Cerebellar cortex (tissue), 1 donor: ENCODE data around the gene LRRC27.
"Not testable (repeated sequence)": the region's sequence is repeated elsewhere in the genome, so short reads cannot be mapped to it uniquely, and the experiment has no call there.

Experiments used
- DNase-seq: peaks from one replicate; pipeline ENCODE4 v3.0.0-alpha.2; 2015; ENCODE audit warnings: low spot score

Gene LRRC27

DNA sequence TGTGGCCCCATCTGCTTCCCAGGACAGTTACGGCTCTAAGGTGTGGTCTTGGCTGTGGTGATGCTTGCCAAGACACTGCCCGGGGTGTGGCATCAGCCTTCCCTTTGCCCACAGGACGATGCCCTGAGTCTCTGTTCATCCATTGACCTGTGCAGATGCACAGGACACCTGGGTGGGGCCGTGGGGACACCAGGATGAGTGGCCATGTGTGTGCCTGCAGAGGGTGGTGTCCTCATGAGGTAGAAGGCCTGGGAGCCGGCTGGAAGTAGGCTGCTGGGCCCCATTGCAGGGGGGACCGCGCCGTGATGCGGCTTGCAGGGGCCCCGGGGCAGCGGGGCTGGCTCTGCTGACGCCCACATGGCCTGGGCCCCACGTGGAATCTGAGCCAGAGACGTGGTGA lies 42.6 kb downstream of the LRRC27 start:
- DNase-seq: no peak

DNA sequence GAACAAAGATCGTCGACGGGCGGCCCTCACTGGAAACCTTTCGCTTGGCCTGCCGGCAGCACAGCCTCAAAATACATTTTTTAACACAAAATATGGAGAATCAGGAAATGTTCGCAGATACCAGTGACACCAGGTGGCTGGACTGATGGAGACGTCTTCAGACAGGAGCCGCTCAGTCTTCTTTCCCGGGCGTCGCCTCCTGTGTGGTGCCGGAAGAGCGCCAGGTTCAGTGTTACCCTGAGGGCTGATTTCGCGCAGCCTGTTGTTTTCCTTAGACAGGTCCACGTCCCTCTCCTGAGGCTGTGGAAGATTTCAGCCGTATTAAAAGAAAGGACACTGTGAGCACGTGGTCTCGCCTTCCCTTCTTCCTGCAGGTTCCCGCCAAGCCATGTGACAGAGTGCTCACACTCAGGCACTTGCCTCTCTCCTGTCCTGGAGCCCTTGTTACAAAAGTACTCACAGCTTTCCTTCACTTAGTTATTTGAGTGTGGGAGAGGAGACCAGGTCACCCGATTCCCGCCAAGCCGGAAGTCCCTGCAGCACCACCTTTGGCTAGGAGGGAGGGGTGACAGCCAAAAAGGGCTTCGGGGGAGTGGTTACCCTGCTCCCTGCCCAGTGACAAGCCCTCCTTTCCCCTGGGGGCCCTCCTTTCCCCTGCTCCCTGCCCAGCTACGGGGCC lies 43.3 kb downstream of the LRRC27 start:
- no peak for DNase-seq

DNA sequence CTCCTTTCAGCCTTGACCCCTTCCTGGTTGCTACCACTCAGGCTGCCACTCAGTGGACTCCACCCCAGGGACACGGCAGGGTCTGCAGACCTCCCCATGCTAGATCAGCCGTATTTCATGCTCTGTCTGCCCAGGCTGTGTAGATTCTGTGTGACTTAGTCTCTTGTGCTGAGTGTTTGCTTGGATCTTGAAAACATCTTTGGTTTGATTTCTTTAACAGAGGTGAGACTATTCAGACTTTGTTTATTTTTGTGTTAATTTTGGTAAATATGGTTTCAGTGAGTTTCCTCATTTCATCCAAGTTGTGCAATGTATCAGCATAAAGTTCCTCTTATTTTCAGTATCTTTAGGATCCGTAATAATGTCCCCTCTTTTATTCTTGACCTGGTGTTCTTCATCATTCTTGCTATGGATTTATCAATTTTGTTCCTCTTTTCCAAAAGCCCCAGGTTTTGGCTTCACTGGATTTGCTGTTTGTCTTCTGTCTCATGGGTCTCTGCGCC lies 43.9 kb downstream of the LRRC27 start:
- no peak for DNase-seq

DNA sequence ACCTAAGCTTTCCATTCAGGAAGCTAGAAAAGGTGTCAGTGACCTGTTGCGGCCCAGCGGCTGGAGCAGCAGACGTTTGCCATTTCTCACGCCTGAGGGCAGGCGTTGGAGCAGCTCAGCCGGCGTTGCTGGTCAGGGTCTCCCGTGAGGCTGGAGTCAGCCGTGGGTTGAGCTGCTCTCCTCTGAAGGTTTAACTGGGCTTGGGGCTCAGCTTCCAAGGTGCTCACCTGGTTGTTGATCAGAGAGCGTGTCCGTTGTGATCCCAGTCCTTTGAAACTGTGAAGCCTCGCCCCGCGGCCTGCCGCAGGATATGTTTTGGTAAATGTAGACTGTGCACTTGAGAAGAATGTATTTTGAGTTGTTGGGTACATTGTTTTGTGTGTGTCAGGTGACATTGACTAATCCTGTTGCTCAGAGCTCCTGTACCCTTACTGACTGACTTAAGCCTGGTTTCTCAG lies 44.4 kb downstream of the LRRC27 start:
- DNase-seq: no peak

DNA sequence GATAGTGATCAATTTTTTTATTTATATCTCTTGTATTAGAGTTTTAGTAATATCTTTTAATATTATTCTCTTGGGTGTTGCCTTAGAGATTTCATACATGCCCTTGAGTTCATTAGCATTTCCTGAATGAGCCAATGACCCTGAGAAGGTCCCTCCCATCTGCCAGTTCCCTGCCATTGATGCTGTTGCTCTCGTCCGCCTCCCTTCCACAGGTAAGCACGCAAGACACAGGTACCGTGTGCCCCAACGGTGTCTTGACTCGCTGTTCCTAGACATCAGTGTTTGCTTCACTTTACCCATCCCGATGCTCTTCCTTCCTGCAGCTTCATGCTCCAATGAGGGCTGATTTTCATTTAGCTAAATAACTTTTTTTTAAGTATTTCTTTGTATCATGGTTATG lies 45.3 kb downstream of the LRRC27 start:
- DNase-seq: no peak

DNA sequence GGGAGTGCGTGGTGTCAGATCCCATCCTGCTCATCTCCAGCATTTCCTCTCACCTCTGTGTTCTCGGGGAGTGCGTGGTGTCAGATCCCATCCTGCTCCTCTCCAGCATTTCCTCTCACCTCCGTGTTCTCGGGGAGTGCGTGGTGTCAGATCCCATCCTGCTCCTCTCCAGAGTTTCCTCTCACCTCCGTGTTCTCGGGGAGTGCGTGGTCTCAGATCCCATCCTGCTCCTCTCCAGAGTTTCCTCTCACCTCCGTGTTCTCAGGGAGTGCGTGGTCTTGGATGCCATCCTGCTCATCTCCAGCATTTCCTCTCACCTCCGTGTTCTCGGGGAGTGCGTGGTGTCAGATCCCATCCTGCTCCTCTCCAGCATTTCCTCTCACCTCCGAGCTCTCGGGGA lies 47.0 kb downstream of the LRRC27 start:
- not testable (repeated sequence) for DNase-seq

DNA sequence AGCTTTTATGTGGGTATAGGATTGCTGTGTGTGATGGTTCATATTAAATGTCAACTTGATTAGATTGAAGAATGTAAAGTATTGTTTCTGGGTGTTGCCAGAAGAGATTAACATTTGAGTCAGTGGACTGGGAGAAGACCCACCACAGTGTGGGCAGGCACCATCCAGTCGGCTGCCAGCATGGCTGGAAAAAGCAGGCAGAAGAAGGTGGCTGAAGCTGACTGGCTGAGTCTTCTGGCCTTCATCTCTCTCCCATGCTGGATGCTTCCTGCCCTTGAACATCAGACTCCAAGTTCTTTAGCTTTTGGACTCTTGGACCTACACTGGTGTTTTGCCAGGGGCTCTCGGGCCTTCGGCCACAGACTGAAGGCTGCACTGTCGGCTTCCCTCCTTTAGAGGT lies 49.0 kb downstream of the LRRC27 start:
- DNase-seq: not testable (repeated sequence)

DNA sequence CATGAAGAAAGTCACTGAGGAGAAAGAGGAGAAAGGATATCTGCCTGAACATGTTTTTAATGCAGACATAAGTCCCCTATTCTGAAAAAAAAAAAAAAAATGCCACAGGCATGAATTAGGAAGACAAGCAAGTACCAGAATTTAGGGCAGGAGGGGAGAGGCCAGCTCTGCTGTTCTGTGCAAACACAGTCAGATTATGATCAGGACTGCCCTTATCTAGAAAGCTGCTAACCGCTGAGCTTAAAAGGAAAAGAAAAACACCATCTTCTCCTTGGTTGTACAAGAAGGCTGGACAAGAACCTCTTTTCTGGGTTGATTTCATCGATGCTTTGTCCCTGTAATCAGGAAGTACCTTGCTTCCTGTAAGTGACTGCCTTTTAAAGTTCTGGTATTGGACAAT lies 49.7 kb downstream of the LRRC27 start:
- no peak for DNase-seq

DNA sequence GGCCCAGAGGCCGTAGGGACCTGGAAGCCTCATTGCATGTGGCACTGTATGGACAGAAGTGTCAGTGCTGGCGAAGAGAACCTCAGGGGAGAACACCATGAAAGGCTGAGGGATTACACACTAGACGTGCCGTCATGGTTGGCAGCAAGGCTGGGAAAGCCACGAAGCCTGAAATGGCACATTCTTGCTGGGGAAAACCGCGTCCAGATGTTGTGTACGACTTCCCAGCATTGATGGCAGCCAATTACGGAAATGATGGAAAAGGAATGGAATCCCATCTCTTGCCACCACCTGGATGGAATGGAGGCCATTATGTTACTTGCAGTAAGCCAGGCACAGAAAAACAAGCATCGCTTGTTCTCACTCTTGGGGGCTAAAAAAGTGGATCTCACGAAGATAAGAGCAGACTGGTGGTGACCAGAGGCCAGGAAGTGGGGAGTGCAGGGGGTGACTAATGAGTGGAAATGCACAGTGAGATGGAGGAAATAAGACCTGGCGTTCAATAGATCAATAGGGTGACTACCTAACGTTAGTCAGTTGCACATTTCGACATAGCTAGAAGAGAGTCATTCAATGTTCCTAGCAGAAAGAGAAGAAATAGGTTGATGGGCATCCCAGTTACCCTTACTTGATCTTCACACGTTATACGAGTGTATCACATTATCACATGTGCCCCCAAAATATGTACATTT lies 50.4 kb downstream of the LRRC27 start:
- no peak for DNase-seq

DNA sequence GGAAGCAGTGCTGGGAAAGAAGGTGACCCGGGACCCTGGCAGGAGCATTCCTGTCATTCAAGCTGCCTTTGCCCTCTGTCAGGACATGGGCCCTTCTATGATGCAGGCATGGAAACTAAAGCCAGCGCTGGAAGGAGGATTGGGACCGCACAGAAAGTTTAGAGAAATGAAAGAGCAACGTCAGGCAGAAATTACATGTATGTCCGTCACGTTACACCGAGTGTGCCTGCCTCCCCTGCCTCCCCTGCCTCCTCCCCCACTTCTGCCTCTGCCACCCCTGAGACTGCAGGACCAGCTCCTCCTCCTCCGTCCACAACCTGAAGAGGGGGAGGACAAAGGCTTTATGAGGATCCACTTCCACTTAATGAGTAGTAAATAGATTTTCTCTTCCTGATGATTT lies 51.1 kb downstream of the LRRC27 start:
- no peak for DNase-seq

DNA sequence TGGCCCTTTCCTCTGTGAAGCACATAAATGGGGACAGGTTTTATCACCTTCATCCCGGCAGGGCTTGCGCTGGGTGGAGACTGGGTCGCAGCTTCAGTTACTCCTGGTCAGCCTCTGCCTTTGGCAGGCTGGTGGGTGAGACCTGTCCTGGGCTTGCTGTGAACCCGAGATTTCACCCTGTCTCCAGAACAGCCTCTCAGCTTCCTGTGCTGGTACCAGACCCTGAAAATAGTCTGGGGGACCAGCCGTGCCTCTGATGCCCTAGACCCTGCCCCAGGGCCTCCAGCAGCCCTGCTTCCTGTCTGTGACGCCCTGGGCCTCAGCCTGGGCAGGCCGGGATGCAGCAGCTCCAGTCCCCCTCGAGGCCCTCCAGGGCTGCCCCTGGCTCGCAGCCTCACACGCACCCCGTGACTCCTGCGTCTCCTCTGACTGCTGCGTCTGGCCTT lies 51.8 kb downstream of the LRRC27 start:
- no peak for DNase-seq

DNA sequence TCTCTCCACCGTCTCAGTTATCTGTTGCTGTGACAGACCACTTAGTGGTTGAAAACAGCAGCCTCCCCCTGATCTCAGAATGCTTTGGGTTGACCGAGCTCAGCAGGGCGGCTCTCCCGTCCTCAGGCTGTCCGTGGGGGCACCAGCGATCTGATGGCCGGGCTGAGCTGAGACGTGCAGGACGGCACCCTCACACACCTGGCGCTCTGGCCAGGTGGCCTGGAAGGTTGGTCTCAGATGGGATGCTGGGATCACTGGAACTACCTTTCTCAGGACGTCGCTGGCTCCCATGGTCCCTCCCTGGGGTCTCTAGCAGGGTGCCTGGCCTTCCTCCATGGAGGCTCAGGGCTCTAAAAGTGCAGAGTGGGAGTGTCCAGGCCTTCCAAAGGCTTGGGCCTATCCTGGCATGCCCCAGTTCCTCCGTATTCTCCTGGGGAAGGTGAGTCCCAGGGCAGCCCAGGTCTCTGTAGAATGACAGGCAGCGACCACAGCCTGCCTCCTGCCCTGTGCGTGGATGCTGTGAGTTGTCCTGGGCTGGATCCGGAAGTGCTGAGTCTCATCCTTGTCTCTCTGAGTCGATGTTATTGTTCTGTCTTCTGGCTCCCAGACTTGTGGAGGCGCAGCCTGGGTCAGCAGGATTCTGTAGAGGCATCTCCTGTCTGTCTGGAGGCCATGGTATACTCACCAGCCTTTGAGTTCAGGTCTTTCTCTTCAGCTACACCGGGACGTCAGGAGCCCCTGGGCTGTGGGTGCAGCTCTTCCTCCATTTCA lies 52.8 kb downstream of the LRRC27 start:
- no peak for DNase-seq

DNA sequence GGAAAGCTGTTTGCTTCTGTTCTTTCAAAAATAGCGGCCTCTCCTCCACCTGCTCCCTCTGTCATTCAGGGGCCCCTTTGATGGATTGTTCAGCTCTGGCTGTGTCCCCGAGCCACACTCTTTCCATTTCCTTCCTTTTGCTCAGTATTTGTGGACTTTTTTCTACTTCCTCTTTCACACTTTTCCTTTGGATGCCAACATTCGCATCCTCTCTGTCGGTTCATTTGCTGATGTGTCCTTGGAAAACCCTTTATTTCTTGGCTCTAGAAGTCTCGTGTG lies 53.3 kb downstream of the LRRC27 start:
- DNase-seq: no peak

DNA sequence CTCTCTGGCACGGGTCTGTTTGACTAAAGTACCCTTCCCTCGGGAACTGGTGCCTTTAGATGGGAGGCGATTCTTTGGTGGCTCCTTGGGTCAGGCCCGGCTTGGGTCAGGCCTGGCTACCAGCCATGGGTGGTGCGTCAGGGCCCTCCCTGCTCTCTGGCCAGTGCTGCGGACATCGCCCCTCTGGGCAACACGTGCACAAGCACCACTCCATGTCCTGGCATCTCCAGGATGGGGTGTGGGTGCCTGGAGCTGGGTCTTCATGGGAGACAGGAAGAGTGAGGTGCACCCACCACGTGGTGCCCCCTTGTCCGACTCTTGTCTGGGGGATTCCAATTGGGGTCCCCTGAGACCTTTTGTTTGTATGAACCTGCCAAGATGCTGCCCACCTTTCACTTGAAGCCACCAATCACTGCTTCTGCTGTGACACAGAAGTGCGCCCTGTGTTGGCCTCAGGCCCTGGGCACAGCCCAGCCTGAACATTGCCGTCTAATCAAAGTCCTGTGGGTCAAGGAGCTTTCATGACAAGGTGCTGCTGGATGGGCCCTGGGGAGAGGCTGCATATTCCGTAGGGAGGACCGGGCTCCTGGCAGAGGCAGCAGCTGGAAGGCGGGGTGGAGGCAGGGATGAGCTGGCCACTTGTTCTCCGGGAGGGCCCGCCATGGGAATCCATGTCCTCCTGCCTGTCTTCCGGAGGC lies 53.9 kb downstream of the LRRC27 start:
- DNase-seq: no peak

DNA sequence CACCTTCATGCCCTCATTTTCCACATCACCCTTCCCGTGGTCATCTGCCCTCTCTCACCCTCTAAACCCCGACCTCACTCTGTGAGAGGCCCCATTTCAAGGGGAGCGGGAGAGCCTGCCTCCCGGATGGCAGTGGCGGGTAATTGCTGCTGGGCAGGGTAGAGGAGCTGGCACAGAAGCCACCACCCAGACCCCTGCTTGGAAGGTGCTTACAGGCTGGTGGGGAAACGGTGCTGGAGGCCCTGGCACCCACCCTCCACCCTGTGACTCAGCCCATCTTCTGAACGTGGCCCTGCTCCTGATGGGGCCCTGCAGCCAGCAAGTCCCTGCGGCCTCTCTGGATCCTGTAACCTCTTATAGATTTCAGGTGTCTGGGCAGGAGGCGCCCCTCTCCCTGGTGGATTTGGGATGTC lies 54.4 kb downstream of the LRRC27 start:
- DNase-seq: no peak

DNA sequence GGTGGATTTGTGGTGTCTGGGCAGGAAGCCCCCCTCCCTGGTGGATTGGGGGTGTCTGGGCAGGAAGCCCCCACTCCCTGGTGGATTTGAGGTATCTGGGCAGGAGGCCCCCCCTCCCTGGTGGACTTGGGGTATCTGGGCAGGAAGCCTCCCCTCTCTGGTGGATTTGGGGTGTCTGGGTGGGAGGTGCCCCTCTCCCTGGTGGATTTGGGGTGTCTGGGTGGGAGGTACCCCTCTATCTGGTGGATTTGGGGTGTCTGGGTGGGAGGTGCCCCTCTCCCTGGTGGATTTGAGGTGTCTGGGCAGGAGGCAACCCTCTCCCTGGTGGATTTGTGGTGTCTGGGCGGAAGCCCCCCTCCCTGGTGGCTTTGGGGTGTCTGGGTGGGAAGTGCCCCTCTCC lies 54.9 kb downstream of the LRRC27 start:
- not testable (repeated sequence) for DNase-seq

DNA sequence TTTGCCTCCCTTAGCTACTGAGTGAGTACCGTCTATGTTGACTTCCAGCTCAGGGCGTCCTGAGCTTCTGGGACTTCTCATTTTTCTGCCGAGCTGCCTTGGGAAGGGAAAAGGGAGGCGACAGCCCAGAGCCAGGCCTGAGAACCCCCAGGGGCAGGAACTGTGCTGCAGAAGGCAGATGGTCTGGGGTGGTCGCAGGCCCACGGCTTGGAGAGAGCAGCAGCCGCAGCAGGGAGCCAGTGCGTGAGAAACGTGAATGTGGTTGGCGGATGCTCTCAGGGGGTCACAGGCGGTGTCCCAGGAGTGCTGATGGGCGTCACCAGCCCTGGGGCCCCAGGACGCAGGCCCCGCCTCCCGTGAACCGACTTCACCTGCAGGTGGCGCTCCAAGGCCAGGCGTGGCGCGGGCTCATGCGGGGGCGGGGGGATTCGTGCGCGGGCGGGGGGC lies 55.8 kb downstream of the LRRC27 start:
- DNase-seq: no peak

DNA sequence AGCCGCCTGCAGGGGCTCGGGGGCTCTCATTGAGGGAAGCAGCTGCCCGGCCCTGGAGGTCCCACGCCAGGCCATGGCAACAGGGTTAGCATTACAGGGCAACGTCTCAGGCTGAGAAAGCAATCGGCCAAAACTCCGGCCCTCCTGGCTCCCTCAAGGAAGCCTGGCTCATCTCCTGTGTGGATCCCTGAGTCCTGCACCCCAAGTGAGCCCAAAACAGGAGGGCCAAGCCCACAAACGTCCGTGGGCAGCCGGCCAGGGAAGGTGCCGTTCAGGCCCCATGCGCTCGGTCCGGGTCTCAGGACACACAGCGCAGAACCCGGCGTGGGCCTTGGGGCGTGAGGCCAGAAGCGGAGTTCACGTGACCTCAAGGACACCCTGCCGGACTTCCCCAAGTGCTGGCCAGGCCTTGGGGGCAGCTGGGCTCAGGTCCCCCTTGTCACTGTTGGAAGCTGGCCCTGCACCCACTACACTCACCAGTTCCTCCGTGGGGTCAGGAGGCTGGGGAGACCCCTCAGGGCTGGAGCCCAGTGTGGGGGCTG lies 57.0 kb downstream of the LRRC27 start:
- no peak for DNase-seq

DNA sequence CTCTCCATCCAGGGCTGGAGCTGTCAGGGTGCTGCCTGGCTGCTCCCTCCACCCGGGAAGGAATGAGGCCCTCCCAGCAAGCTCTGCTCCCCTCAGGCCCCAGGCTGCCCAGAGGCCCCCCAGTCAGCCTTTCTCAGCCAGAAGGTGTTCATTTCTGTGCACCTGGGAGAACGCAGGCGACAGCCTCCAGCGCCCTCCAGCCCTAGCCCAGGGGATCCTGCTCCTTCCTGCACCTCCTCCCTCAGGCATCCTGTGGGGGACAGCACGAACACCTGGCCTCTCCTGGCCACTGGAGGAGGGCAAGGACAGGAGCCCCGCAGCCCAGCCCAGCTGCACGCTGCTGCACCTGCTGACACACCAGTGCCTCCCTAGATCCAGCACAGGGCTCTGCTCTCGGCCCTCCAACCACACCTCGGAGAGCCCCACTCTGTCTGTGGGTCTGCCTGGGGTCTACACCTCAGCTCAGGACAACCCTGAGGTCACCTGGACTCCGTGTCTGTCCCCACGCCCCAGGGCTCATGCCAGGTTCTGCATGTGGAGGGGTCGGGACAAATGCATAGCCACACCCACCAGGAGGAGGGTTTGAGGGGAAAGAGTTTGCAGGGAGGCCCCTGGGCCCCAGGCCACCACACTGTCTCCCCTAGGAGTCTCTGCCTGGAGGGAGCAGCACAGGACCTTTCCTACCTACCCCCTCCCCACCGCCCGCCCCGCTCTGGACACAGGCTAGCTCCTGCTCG lies 57.6 kb downstream of the LRRC27 start:
- no peak for DNase-seq

DNA sequence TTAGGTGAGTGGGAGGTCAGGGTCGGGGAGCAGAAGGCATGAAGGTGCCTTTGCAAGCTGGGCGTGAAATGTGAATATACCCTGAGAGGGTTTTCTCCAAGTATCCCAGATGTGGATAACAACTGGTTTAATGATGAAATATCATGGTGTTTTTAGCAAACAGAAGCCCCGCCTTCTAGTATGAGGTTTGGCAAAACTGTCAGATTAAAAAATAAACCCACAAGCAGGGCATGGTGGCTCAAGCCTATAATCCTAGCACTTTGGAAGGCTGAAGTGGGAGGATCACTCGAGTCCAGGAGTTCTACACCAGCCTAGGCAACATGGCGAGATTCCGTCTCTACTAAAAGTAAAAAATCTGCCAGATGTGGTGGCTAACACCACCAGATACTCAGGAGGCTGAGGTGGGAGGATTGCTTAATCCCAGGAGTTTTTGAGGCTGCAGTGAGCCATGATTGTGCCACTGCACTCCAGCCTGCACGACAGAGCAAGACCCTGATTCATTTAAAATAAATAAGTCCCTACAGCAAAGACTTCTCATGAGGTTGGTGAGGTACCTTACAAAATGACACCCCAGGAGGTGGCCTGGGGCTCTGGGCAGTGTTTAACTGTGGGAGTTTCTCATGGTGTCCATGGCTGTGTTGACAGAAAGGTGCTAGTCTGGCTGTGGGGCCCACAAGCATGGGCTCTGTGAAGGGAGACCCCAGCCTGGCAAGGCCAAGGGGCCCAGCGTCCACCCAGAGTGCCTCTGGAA lies 58.4 kb downstream of the LRRC27 start:
- DNase-seq: no peak
